ENCODE results near the gene GLI1. TPM values are rescaled to one million over a fixed set of nuclear protein-coding genes. Genes with fewer than 3 reads are reported as not detected.
"Not testable (repeated sequence)": the region's sequence is repeated elsewhere in the genome, so short reads cannot be mapped to it uniquely, and the experiment has no call there.

GLI1 gene
- 0.19 and 4.1 TPM in 2 replicates for total RNA-seq (2014; rRNA removed; shearing (Covaris generic))

DNA sequence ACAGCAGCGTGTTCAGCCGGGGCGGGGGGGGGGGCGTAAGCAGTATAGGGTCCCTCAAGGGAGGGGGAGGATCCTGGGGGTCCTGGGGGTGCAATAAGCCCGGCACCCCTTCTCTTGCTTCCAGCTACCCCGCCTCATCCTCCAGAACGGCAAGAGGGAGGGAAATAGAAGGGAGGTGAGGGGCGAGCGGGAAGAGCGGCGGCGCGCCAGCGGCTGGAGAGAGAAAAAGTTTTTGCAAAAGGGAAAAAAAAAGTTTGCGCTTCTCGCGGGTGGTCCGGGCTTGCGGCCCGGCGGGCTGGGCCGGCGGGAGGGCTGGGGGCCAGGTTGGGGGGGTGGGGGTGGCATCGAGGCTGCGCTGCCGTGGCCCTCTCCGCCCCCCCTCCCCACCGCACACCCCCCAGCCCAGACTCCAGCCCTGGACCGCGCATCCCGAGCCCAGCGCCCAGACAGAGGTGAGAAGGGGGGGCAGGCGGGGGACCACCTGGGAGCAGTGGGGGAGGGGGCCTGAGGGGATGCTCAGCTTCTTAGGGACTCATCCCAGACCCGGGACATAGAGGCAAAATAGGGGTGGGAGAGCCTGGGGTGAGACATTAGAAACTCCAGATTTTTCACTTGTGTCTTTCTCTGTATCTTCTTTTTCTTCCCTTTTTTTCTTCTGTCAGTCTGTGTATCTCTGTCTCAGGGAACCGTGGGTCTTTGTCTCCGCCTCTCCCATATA, at the start of gene GLI1:
Gene GLI1 (plus strand): TSS at position 36 of the 718 bp plus-strand sequence. CDS start 3,907 bp downstream, outside the sequence.
- DNase-seq (ENCODE audit: low spot score) = no peak

DNA sequence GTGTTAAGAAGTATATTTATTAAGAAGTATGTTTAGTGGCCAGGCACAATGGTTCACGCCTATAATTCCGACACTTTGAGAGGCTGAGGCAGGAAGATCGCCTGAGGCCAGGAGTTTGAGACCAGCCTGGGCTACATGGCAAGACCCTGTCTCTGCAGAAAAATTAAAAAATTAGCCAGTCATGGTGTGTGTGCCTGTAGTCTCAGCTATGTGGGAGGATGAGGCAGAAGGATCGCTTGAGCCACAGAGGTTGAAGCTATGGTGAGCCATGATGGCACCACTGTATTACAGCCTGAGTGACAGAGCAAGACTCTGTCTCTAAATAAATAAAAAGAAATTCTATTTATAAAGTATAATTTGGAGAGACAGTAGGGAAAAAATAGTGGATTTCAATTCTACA, 49.1 kb upstream of the GLI1 start:
- DNase-seq (ENCODE audit: low spot score) = no peak

DNA sequence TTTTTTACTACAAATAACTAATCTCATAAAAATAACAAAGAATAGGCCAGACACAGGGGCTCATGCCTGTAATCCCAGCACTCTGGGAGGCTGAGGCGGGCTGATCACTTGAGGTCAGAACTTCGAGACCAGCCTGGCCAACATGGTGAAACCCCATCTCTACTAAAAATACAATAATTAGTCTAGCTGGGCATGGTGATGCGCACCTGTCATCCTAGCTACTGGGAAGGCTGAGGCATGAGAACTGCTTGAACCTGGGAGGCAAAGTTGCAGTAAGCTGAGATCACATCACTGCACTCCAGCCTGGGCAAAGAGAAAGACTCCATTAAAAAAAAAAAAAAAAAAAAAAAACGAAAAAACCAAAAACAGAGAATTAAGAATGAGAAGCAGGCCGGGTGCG, 45.4 kb upstream of the GLI1 start:
- DNase-seq (ENCODE audit: low spot score) = not testable (repeated sequence)

DNA sequence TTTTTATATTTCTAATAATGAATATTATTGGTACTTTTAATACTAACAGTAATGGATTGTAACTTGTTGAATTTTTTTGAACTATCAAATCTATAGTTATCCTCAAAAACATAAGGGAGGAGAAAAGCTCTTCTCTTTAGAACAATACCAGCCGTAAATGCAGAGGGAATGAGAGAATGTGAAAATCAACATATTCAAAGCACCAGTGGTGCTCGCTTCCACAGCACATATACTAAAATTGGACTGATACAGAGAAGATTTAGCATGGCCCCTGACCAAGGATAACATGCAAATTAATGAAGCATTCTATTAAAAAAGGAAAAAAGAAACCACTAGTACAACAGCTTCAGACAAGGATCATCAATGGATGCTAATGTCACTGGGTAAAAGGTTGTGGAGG, 44.5 kb upstream of the GLI1 start:
- DNase-seq (ENCODE audit: low spot score) = no peak

DNA sequence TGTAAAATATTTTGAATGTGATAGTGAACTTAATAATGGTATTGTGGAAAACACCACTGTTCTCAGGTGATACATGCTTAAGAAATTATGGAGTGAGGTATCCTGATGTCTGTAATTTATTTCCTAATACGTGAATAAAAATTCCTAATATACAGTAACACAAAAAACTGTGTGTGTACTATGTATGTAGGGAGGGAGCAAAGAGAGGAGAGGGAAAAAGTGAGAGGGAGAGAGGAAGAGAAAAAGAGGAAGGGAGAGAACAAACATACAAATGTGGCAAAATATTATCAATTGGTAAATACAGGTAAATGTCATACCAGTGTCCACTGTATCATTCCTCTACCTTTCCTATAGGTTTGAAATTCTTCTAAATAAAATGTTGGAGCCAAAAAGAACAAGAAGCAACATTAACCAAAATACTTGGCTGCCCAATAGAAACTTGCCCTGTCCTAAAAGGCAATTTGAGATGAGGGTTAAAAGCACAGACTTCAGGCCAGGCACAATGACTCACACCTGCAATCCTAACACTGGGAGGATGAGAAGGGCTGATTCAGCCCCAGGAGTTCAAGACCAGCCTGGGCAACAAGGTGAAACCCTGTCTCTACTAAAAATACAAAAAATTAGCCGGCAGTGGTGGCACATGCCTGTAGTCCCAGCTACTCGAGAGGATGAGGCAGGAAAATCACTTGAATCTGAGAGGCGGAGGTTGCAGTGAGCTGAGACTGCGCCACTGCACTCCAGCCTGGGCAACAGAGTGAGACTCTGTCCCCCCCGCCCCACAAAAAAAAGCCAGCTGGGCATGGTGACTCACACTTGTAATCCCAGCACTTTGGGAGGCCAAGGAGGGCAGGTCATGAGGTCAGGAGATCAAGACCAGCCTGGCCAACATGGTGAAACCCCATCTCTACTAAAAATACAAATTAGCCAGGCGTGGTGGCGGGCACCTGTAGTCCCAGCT, 43.3 kb upstream of the GLI1 start:
- DNase-seq (ENCODE audit: low spot score) = peak; percentile 18

DNA sequence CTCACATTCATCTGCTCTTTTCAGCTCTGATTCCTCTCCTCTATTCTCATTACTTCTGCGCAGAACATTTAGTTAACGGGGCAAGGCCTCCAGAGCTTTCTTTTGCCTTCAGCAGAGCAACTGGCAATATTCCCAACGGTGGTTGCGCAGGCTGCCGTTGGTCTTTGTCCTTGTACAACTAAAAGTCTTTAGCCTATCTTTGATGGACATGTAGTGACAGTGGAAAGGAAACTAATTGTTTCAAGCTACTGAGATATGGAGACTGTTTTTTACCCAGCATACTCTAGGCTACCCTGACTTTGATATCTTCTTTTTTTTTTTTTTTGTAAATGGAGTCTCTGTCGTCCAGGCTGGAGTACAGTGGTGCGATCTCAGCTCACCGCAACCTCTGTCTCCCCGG, 41.3 kb upstream of the GLI1 start:
- DNase-seq (ENCODE audit: low spot score) = no peak

DNA sequence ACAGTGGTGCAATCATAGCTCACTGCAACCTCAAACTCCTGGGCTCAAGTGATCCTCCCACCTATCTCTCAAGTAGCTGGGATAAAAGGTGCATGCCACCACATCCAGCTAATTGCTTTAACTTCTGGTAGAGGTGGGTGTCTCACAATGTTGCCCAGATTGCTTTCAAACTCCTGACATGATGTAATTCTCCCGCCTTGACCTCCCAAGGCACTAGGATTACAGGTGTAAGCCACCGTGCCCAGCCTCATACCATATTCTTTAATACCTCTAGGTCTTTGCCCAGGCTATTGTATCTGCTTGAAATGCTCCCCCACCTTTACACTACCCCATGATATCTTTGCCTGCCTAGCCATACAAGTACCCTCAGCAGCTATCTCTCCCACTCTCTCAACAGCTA, 40.1 kb upstream of the GLI1 start:
- DNase-seq (ENCODE audit: low spot score) = no peak

DNA sequence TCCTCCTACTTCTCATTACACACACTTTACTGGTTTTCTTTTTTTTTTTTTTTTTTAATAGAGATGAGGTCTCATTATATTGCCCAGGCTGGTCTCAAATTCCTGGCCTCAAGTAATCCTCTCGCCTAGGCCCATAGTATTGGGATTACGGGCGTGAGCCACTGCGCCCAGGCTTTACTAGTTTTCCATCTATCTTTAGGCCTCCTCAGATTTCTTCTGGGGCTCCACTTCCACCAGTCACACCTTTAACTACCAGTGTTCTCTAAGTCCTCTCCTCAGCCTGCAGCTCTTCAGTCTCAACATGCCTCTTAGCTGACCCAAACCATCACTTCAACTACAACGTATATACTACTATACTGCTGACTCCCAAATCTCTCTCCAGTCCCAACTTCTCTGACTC, 39.1 kb upstream of the GLI1 start:
- no peak for DNase-seq (ENCODE audit: low spot score)

DNA sequence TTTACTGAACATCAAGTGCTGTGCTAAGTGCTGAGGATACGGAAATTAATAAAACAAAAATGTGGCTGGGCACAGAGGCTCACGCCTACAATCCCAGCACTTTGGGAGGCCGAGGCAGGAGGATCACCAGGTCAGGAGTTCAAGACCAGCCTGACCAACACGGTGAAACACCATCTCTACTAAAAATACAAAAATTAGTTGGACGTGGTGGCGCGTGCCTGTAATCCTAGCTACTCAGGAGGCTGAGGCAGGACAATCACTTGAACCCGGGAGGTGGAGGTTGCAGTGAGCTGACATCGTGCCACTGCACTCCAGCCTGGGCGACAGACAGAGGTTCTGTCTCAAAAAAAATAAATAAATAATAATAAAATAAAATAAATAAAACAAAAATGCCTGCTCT, 32.6 kb upstream of the GLI1 start:
- not testable (repeated sequence) for DNase-seq (ENCODE audit: low spot score)

DNA sequence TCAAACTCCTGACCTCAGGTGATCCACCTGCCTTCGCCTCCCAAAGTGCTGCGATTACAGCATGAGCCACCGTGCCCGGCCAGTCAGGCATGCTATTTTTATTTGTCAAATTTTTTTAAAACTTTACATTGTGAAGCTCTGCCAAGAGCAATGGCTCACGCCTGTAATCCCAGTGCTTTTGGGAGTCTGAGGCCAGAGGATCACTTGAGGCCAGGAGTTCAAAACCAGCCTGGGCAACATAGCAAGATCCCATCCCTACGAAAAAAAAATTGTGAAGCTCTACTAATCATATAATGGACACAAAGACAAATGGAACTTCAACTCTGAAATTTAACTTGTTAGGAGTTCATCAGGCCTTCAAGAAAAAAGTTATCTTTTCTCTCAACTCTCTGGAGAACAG, 30.6 kb upstream of the GLI1 start:
- DNase-seq (ENCODE audit: low spot score) = no peak

DNA sequence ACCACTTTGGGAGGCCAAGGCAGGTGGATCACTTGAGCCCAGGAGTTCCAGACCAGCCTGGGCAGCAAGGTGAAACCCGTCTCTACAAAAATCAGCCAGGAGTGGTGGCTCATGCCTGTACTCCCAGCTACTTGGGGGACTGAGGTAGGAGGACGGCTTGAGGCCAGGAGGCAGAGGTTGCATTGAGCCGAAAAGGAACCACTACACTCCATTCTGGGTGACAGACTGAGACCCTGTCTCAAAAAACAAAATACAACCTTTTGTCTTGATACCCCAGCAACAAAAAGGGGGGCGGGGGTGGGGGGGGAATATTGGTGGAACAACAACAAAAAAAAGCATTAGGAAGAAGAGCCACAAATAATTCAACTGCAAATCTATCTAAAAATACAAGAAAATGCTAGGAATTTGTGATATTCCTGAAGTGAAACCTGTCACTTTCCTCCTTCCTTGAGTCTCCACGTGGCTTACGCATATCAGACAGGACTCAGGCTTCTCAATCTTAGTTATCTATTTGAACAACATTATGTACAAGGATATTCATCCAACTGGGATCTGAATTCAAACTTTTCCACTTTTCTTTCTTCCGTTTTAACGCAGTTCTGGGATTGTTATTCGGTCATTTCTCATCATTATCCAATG, 30.0 kb upstream of the GLI1 start:
- peak; percentile 10 for DNase-seq (ENCODE audit: low spot score)

DNA sequence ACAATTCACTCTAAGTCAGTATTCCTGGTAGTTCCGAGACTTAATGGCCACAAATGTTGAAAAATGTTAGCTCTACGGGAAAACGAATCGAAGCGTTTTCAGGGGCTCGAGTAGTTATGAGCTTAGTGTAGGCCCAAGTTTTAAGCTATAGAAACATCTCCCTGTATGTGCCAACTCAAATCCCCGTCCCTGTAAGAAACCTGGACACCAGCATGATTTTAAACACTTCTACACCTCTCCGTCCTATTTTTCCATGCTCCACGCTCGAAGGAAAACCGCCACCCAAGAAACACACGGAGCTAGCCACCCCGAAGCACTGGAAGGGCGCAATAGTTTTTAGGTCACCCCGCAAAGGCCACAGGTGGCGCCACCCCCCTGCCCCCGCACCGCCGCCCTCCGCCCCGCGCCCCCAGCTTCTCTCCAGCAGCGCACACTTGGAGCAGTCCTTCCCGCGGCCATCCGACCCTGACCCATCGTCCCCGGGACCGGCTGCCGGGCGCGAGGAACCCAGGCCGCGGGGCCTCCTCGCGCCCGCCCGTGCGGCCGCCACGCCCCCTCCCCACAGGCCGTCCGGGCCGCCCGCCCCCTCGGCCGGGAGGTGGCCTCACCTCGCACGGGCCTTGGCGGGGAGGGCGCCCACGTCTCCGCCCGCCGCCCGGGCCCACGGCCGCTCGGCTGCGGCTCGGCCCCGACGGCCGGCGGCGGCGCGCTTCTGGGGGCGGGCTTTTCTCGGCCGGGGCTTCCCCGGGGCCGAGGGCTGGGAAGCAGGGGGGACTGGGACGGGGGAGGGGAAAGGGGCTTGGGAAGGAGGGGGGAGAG, 29.3 kb upstream of the GLI1 start:
- DNase-seq (ENCODE audit: low spot score) = peak; percentile 14

DNA sequence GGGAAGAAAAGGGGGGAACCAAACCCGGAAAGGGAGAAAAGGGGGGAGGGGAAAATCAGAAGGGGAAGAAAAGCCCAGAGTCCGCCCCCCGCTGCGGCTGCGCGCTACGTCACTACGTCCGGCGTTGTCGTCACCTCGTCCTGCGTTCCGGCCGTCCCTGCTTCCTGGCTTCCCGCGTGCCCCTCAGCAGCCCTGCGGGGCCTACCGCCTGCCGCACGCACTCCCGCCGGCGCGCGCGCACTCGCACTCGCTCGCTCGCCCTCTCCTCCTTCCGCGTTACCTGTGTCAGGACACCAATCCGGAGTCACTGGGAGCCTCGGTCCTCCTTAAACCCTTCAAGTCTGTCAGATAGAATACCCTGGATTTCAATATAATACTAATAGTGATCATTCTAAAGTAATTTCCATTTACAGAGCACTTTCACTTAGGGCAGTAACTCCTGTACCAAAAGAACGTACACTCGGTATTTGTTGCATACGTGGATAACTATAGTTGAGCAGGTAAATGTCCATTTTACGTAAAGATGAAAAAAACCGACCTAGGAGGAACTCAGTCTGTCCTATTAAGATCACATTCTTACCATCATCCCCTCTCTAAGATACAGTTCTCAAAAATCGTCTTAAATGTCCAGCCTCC, 28.5 kb upstream of the GLI1 start, which contains the start of gene R3HDM2:
Gene R3HDM2 (minus strand): TSS at position 113 of the 636 bp plus-strand sequence. CDS start 120,615 bp downstream, outside the sequence.
- peak; percentile 88 for DNase-seq (ENCODE audit: low spot score)

DNA sequence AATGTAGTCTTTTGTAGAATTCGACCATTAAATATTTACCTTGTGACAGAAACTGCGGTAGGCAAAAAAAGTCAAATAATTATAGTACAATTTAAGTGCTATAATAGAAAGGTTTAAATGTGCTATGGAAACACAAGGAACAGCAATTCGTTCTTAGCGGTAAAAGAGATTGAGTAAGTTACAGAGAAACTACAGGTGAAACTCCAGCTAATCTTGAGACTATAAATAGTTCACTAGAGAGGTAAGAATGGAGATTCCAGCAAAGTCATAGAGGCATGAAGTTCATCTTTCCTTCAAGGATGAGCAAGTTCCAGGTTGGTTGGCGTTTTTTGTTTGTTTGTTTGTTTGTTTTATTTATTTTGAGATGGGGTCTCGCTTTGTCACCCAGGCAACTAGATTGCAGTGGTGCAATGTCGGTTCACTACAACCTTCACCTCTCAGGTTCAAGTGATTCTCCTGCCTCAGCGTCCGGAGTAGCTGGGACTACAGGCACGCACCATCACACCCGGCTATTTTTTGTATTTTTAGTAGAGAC, 27.9 kb upstream of the GLI1 start:
- no peak for DNase-seq (ENCODE audit: low spot score)

DNA sequence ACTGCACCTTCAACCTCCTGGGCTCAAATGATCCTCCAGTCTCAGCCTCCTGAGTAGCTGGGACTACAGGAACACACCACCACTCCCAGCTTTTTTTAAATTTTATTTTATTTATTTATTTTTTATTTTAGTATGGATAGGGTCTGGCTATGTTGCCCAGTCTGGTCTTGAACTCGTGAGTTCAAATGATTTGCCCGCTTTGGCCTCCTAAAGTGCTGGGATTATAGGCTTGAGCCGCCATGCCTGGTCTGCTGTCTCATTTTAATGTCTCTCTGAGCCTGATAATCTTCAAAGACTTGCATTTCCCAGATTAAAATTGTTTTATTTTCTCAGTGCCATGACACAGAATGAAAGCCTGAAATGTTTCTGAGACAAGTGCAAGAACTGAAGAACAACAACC, 26.2 kb upstream of the GLI1 start:
- no peak for DNase-seq (ENCODE audit: low spot score)

DNA sequence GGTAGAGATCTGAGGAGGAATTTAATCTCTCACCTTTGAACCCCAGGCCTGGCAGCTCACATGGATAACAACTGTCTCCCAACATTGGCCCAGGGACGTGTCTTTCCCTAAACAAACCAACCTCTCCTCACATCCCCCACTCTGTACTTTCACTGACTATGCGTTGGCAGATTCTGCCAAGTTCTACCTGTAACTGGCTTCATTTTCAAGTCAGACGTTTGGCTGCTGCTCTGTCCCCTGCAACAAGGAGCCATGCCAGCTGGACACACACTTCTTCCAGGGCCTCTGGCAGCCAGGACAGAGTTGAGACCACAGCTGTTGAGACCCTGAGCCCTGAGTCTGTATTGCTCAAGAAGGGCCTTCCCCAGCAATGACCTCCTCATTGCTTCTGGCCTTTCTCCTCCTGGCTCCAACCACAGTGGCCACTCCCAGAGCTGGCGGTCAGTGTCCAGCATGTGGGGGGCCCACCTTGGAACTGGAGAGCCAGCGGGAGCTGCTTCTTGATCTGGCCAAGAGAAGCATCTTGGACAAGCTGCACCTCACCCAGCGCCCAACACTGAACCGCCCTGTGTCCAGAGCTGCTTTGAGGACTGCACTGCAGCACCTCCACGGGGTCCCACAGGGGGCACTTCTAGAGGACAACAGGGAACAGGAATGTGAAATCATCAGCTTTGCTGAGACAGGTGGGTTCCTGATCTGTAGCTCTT, 24.9 kb upstream of the GLI1 start, which contains the start of gene INHBC:
Gene INHBC (plus strand): TSS at position 268 of the 707 bp plus-strand sequence. CDS start 103 bp downstream, at position 371.
- DNase-seq (ENCODE audit: low spot score) = no peak

DNA sequence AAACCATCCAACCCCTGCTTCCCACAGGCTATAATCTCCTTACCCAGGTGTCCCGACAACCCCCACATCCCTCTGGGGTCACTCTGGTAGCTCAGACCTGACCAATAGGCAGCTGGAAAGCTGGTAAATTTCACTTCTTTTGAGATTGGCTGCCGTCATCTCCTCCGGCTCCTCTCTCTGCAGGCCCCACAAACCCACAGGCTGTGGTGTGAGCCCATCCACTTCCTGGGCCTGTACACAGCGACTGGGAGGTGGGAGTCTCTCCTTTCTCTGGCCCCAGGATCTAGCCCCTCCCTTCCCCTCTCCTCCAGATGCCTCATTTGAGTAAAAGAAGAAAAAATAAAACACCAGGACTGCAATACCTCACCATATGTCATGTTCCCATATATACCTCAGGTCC, 24.3 kb upstream of the GLI1 start:
- DNase-seq (ENCODE audit: low spot score) = no peak

DNA sequence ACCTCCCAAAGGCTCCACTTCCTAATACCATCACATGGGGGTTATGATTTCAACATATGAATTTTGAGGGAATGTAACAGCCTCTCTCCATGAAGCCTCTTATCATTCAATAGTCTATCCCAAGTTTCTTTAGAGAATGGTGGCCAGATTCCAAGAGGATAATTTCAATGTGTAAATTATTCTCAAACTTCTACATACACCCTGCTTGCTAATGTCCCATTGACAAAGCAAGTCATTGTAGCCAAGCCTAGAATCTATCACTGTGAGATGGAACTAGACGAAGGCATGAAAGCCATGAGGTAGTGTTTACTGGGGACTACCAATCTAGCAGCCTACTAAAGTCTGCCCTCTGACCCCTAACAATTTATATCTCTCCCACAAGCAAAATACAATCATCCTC, 21.2 kb upstream of the GLI1 start:
- DNase-seq (ENCODE audit: low spot score) = no peak

DNA sequence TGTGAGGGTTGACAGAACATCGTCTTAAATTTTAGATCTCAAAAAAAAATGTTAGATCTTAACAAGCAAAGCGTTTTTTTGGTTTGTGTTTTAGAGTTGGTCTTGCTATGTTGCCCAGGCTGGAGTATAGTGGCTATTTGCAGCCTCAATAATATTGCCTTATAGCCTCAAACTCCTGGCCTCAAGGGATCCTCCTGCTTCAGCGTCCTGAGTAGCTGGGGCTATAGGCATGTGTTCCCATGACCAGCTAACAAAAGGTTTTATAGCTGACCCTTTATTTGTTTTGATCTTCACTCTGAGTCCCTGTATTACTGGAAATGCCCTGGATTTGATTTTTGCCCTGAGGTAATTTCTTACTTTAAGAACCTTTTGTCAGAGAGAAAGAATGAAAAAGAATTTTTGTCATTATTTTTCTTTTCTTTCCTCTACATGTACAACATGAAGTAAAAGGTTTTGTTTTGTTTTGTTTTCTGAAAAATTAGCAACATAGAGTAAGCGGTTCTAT, 19.8 kb upstream of the GLI1 start:
- DNase-seq (ENCODE audit: low spot score) = no peak

DNA sequence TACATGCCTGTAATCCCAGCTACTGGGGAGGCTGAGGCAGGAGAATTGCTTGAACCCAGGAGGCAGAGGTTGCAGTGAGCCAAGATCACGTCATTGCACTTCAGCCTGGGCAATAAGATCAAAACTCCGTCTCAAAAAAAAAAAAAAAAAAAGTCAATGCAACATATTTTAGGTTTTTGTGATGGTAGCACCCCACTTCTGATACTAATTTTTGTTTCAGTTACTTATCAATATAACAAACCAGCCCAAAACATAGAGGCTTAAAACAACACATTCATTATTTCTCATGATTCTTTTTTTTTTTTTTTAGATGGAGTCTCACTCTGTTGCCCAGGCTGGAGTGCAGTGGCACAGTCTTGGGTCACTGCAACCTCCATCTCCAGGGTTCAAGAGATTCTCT, 18.2 kb upstream of the GLI1 start:
- not testable (repeated sequence) for DNase-seq (ENCODE audit: low spot score)

All from A172 (cell line).